Activated CD4-positive, alpha-beta T cell treated with anti-CD3 and anti-CD28 coated beads for 36 hours (primary cell): Measurements from ENCODE around the gene PALLD. TPM values are rescaled to one million over a fixed set of nuclear protein-coding genes. Genes with fewer than 3 reads are reported as not detected.

Experiments
- ATAC-seq: fragments of 200-7000 bp; cut with Tn5 transposase; one replicate; pipeline ENCODE4 v1.10.0; 2021; ENCODE audit warnings: mild to moderate bottlenecking, moderate library complexity
- CTCF ChIA-PET: fragments of 350-600 bp; sonication (Branson Sonifier 250); formaldehyde crosslinking; loops from one replicate; lab custom pipeline; 2021; ENCODE audit warnings: antibody characterized with exemption; lab: Charles Lee
- POLR2A ChIA-PET: fragments of 350-600 bp; sonication (Branson Sonifier 250); formaldehyde crosslinking; loops from one replicate; lab custom pipeline; 2021; ENCODE audit warnings: antibody characterized with exemption, inconsistent platforms; lab: Charles Lee
- DNase-seq: peaks from one replicate; pipeline ENCODE4 v3.0.0-alpha.2; 2020
- H3K27ac Mint-ChIP-seq: one replicate; pipeline ENCODE4 v1.8.0; 2021; ENCODE audit warnings: mixed read lengths
- H3K27me3 Mint-ChIP-seq: one replicate; pipeline ENCODE4 v1.8.0; 2021; ENCODE audit warnings: mixed read lengths
- H3K36me3 Mint-ChIP-seq: one replicate; pipeline ENCODE4 v1.8.0; 2021; ENCODE audit warnings: low read depth, mixed read lengths
- H3K4me1 Mint-ChIP-seq: one replicate; pipeline ENCODE4 v1.8.0; 2021; ENCODE audit warnings: mixed read lengths
- H3K4me3 Mint-ChIP-seq: one replicate; pipeline ENCODE4 v1.8.0; 2021; ENCODE audit warnings: mild to moderate bottlenecking, moderate library complexity, mixed read lengths
- H3K9me3 Mint-ChIP-seq: one replicate; pipeline ENCODE4 v1.8.0; 2021; ENCODE audit warnings: low read depth, mixed read lengths
- intact Hi-C, 2 experiments: fragments of 100-400 bp; cut with DNase I in 1 of 2; cut with micrococcal nuclease in 1 of 2; formaldehyde crosslinking; loops; one replicate each; pipeline versions ENCODE4 v1.14.2 to v1.15.1; 2022 to 2024; cut with DNase I, micrococcal nuclease
- total RNA-seq, 2 experiments: library from RNA; stranded (reverse); gene quantifications; one replicate each; pipeline ENCODE4 v1.2.3, GENCODE V29; 2021

The PALLD gene
- total RNA-seq, 2 experiments from 2014 or later: 9.5 to 11.0 TPM

DNA sequence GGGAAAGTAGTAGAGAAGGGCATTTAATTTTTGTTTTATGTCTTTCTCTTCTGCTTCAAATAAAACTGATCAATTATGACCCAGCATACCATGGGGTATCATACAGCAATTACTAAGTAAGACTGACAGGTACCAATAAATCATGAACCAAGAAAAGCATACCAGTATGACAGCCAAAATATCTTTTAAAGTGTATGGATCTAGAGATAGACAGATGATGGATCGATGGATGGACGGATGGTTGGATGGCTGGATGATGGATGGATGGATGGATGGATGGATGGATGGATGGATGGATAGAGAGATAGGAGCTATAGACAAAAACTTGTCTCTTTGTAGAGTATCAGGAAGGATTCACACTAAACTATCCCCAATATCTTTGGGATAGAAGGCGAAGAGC lies 18.0 kb upstream of the PALLD start:
- Mint-ChIP-seq H3K9me3 (no peaks in the 10 kb centered on the region), H3K36me3 (peaks cover 3% of the 10 kb centered on the region), H3K27me3 (no peaks in the 10 kb centered on the region), H3K27ac (no peak overlapping the region), H3K4me3 (peak overlapping the region; percentile 80), H3K4me1 (peaks cover 72% of the 10 kb centered on the region)
- DNase-seq (no peak), ATAC-seq (no peak)
- intact Hi-C loops: no loop called here
- CTCF ChIA-PET: interaction anchor here (0.6 to 1.5 kb wide), 3 partner anchors 31 to 426 kb away, joined by 3 to 4 read pairs (median 4); no protein-coding TSS in a partner anchor
- POLR2A ChIA-PET: interaction anchor here (0.6 kb wide), 1 partner anchor 232 kb away, joined by 4 read pairs; no protein-coding TSS in a partner anchor

DNA sequence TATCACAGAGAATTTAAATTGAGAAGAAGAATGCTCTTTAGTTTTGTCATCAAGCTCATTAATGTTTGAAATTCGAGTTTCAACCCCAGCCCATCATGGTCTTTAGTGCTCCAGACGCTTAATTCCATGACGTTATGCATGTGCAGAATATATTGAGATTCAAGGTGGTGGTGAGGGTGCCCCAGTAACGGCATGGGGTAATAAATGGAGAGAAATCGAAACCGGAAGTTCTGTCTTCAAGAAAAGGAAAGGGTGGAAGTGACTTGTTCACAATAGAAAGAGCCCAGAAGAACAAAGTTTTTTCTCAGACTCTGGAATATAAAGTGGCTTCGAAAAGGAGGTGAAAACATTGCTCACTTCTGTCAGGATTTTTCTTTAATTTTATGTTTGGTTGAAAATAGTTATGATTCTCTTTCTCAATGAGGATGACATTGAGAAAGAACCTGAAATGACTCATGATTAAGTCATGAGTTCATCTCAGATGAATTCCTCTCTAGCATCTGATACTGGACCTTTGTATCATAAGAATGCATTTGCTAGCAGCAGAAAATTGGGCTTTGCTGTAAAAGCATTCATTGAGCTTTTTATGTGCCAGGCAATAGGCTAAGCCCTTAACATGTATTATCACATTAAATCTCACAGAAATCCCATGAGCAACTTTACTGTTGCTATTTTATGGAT lies 15.8 kb upstream of the PALLD start:
- POLR2A ChIA-PET: no interaction called here
- DNase-seq: peak; percentile 51
- Mint-ChIP-seq H3K27ac (peak overlapping the region; percentile 95), H3K4me3 (peak overlapping the region; percentile 80), H3K36me3 (peaks cover 3% of the 10 kb centered on the region), H3K27me3 (no peaks in the 10 kb centered on the region), H3K4me1 (peaks cover 64% of the 10 kb centered on the region), H3K9me3 (no peaks in the 10 kb centered on the region)
- CTCF ChIA-PET: no interaction called here
- intact Hi-C loops: loop anchor here (1.0 to 10.0 kb wide), 7 partner anchors 28 to 1134 kb away; partner anchors contain the start of genes DDX60 (in 2 of the 2) and NEK1 (in 2 of the 2)
- ATAC-seq: peak; percentile 66

DNA sequence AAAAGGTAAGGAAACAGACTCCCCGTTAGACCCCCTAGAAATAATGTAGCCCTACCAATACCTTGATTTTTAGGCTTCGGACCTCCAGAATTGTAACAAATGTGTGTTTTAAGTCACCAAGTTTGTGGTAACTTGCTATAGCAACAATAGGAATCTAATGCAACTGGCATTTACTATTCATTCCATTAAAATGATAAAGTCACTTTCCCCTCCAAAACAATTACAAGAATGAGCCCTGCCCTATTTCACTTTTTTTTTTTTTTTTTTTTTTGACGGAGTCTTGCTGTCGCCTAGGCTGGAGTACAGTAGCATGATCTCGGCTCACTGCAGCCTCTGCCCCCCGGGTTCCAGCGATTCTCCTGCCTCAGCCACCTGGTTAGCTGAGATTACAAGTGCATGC lies 13.0 kb upstream of the PALLD start:
- Mint-ChIP-seq H3K4me1 (peaks cover 52% of the 10 kb centered on the region), H3K9me3 (no peaks in the 10 kb centered on the region), H3K4me3 (no peak overlapping the region), H3K27ac (no peak overlapping the region), H3K36me3 (peaks cover 3% of the 10 kb centered on the region), H3K27me3 (no peaks in the 10 kb centered on the region)
- POLR2A ChIA-PET: no interaction called here
- intact Hi-C loops: loop anchor here (5.0 to 10.0 kb wide), 2 partner anchors 1128 to 1131 kb away; partner anchors contain the start of gene NEK1 (in 2 of the 2)
- no peak for DNase-seq
- no peak for ATAC-seq
- CTCF ChIA-PET: interaction anchor here (1.2 kb wide), 1 partner anchor 9 kb away, joined by 5 read pairs; no protein-coding TSS in a partner anchor

DNA sequence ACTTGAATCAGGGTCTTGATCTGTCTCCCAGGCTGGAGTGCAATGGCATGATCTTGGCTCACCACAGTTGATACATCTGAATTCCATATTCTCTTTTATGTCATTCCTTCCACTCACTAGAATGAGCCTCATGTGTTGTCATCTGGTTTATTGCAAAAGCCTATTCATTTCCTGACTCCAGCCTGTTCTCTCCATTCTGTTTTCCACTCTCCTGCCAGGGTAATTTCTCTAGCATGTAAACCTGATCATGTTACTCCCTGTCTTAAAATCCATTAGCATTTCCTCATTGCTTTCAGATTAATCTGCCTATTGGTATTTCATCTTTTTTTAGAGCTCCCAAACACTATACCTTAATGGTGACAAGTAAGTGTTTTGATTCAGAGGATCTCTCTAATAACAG lies 12.2 kb upstream of the PALLD start:
- ATAC-seq (no peak), DNase-seq (no peak)
- no peaks in the 10 kb centered on the region for H3K9me3 Mint-ChIP-seq
- POLR2A ChIA-PET: no interaction called here
- no peaks in the 10 kb centered on the region for H3K36me3 Mint-ChIP-seq
- intact Hi-C loops: loop anchor here (5.0 to 10.0 kb wide), 2 partner anchors 1128 to 1130 kb away; partner anchors contain the start of gene NEK1 (in 2 of the 2)
- no peak overlapping the region for H3K4me3 Mint-ChIP-seq
- H3K27me3 Mint-ChIP-seq: no peaks in the 10 kb centered on the region
- H3K27ac Mint-ChIP-seq: no peak overlapping the region
- H3K4me1 Mint-ChIP-seq: peaks cover 48% of the 10 kb centered on the region
- CTCF ChIA-PET: interaction anchor here (0.9 kb wide), 1 partner anchor 18 kb away, joined by 3 read pairs; no protein-coding TSS in a partner anchor

DNA sequence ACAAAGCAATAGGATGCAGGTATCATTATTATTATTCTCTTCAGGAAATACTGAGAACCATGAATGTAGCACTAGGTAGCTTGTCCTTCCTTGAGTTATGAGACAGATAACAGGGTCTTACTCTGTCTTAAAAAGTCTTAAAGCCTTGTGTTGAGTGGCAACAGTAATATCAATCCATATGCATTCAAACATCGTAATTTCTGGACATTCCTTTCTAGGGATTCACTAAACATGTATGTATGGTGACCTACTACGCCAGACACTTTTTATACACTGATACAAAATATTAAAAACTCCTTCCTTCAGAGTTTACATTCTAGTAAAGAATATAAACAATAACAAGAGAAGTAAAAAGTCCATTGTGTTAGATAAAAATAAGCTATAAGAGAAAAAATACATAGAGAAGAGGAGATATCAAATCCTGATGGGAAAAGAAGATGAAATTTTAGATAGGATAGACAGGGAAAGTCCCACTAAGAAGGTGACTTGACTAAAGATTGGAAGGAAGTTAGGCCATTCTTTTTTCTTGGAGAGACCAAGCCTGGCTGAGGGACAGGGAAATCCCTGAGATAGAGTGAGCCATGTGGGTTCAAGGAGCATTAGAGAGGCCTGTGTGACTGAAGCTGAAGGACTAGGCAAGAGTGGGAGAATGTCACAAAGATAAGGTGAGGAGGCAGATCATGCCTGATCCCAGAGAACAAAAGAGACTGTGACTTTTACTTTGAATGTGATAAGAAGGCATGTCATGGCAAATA lies 11.5 kb upstream of the PALLD start:
- ATAC-seq (no peak), DNase-seq (no peak)
- no peaks in the 10 kb centered on the region for H3K27me3 Mint-ChIP-seq
- no peak overlapping the region for H3K27ac Mint-ChIP-seq
- H3K9me3 Mint-ChIP-seq: no peaks in the 10 kb centered on the region
- CTCF ChIA-PET: interaction anchor here (0.9 kb wide), 1 partner anchor 18 kb away, joined by 3 read pairs; no protein-coding TSS in a partner anchor
- H3K4me1 Mint-ChIP-seq: peaks cover 48% of the 10 kb centered on the region
- no peak overlapping the region for H3K4me3 Mint-ChIP-seq
- POLR2A ChIA-PET: no interaction called here
- intact Hi-C loops: loop anchor here in 1 of 2 experiments (10.0 kb wide), 1 partner anchor 1129 kb away; the partner anchor contains the start of gene NEK1
- H3K36me3 Mint-ChIP-seq: no peaks in the 10 kb centered on the region

DNA sequence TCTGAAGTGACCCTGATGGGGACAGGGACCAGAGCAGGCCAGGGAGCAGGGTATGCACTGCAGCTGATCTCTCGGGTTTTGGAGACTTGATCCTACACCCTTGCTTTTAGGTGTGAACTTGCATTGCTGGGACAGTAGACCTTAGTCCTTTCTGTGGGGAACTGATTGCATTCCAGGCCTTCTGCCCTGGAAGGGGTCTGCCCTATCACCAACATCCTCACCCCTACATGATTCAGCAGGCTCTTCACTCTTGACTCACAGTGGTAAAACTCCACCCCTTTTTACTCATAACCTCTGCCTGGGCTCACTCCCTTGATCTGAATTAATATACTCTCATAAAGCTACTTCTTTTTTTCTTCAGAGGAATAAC lies 10.0 kb upstream of the PALLD start:
- H3K27ac Mint-ChIP-seq: peak overlapping the region; percentile 39
- ChIA-PET CTCF (interaction anchor here (0.8 kb wide), 1 partner anchor 435 kb away, joined by 3 read pairs; no protein-coding TSS in a partner anchor), POLR2A (interaction anchor here (1.0 kb wide), 1 partner anchor 21 kb away, joined by 5 read pairs; no protein-coding TSS in a partner anchor)
- DNase-seq (peak; percentile 37), ATAC-seq (peak; percentile 99)
- no peaks in the 10 kb centered on the region for H3K27me3 Mint-ChIP-seq
- H3K4me1 Mint-ChIP-seq: peaks cover 36% of the 10 kb centered on the region
- H3K36me3 Mint-ChIP-seq: no peaks in the 10 kb centered on the region
- H3K9me3 Mint-ChIP-seq: no peaks in the 10 kb centered on the region
- intact Hi-C loops: loop anchor here (1.0 to 10.0 kb wide), 2 partner anchors 23 to 1128 kb away; partner anchors contain the start of gene NEK1 (in 1 of the 2)
- no peak overlapping the region for H3K4me3 Mint-ChIP-seq

DNA sequence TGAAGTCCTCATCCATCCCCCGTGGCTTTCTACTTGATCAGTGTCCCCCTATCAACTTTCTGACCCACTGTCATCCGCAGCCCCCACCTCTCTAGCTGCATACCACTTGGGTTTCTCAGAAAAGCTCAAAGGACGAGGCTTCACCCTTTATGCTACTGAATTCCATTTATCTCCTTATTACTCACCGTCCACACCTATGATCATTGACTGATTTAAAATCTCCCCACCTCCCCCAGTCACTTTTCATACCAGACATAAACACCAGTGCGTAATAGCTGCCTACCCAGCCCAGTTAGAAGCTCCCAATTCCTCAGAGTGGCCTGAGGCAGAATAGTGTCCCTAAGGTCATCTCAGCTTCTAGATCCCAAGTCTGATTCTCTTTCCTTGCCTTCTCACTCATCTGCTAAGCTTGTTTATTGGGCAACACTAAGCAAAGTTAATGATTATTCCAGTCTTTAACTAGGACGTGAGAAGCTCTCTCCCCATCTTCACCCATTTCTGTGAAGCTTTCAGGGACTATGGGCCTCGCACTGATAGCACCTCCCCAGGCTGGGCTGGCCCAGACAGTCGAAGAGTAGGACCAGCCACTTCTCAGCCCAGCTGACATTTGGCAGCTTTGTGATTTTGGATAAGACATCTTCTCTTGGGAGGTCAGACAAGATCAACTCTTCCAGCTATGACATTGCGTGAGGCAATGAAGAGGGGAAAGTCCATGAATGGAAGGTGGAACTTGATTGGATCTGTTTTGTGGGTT lies 9.4 kb upstream of the PALLD start:
- ChIA-PET CTCF (interaction anchor here (0.8 kb wide), 1 partner anchor 435 kb away, joined by 3 read pairs; no protein-coding TSS in a partner anchor), POLR2A (interaction anchor here (1.0 kb wide), 1 partner anchor 20 kb away, joined by 5 read pairs; no protein-coding TSS in a partner anchor)
- intact Hi-C loops: loop anchor here (1.0 to 10.0 kb wide), 2 partner anchors 23 to 1127 kb away; partner anchors contain the start of gene NEK1 (in 1 of the 2)
- H3K4me1 Mint-ChIP-seq: peaks cover 31% of the 10 kb centered on the region
- H3K4me3 Mint-ChIP-seq: no peak overlapping the region
- peak overlapping the region; percentile 39 for H3K27ac Mint-ChIP-seq
- ATAC-seq (peak; percentile 73), DNase-seq (no peak)
- H3K27me3 Mint-ChIP-seq: no peaks in the 10 kb centered on the region
- no peaks in the 10 kb centered on the region for H3K9me3 Mint-ChIP-seq
- no peaks in the 10 kb centered on the region for H3K36me3 Mint-ChIP-seq

DNA sequence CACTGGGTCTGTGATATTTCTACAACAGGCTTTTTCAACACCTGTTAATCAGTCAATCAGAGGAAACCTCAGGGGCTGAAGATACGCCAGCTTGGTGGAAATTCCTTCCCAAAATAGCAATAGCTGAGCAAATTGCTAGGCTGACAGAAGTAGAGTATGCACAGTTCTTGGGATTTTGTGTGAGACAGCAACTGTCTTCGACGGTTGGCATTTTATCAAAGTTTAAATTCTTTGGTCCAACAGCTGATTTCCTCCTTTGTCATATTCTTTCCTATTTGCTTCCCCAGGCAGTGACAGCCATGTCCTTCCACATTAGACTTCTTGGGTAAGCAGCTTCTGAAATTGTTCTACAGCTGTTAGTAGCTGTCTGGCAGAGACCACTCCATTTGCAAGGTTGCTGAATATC lies 8.0 kb upstream of the PALLD start:
- Mint-ChIP-seq H3K27ac (no peak overlapping the region), H3K4me3 (no peak overlapping the region), H3K27me3 (peaks cover under 1% of the 10 kb centered on the region), H3K9me3 (no peaks in the 10 kb centered on the region), H3K36me3 (no peaks in the 10 kb centered on the region), H3K4me1 (peaks cover 20% of the 10 kb centered on the region)
- ATAC-seq: no peak
- CTCF ChIA-PET: interaction anchor here (0.6 kb wide), 1 partner anchor 14 kb away, joined by 4 read pairs; no protein-coding TSS in a partner anchor
- DNase-seq: no peak
- POLR2A ChIA-PET: no interaction called here
- intact Hi-C loops: loop anchor here in 1 of 2 experiments (10.0 kb wide), 1 partner anchor 1126 kb away; the partner anchor contains the start of gene NEK1

DNA sequence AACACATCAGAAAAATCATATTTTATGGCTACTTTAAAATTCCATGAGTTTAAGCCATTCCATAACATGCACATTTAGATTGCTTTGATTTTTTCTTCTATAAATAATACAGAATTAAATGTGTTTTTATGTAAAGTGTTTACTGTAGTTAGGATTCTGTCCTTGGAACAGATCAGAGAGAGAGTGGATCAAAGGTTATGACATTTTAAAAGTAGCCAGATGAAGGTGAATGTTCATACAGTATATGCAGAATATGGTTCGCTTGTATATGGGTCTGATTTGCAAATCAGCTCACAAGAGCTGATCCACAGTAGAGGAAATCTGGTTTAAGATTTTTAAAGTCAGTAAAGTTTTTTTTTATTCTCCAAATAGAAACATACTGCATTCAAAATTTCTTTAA lies 7.2 kb upstream of the PALLD start:
- Mint-ChIP-seq H3K4me3 (no peak overlapping the region), H3K36me3 (no peaks in the 10 kb centered on the region), H3K27me3 (peaks cover 2% of the 10 kb centered on the region), H3K9me3 (no peaks in the 10 kb centered on the region), H3K27ac (no peak overlapping the region), H3K4me1 (peaks cover 16% of the 10 kb centered on the region)
- POLR2A ChIA-PET: no interaction called here
- DNase-seq (no peak), ATAC-seq (no peak)
- intact Hi-C loops: loop anchor here in 1 of 2 experiments (10.0 kb wide), 1 partner anchor 1125 kb away; the partner anchor contains the start of gene NEK1
- CTCF ChIA-PET: interaction anchor here (0.6 kb wide), 1 partner anchor 97 kb away, joined by 3 read pairs; no protein-coding TSS in a partner anchor

DNA sequence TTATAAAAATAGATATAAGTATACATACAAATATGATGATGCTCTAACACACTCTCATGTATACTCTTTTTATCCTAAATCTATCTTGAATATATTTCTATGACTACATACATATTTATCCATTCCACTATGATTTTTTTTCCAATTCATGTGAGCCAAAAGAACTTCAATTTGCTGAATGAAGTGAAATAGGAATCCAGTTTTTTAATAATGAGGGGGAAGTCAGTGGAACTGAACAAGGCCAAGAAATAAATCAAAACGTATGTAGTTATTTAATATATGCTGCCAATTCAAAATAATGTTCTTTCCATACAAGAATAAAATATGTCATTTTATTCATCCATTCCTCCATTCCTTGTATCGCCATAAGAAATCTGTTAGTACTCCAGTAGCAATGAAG lies 6.1 kb upstream of the PALLD start:
- POLR2A ChIA-PET: no interaction called here
- intact Hi-C loops: no loop called here
- ATAC-seq: no peak
- Mint-ChIP-seq H3K4me3 (no peak overlapping the region), H3K4me1 (peaks cover 12% of the 10 kb centered on the region), H3K27ac (no peak overlapping the region), H3K36me3 (no peaks in the 10 kb centered on the region), H3K27me3 (peaks cover 2% of the 10 kb centered on the region), H3K9me3 (no peaks in the 10 kb centered on the region)
- DNase-seq: no peak
- CTCF ChIA-PET: no interaction called here
